Measurements from ENCODE around the gene ST6GALNAC3.

The ST6GALNAC3 gene

DNA sequence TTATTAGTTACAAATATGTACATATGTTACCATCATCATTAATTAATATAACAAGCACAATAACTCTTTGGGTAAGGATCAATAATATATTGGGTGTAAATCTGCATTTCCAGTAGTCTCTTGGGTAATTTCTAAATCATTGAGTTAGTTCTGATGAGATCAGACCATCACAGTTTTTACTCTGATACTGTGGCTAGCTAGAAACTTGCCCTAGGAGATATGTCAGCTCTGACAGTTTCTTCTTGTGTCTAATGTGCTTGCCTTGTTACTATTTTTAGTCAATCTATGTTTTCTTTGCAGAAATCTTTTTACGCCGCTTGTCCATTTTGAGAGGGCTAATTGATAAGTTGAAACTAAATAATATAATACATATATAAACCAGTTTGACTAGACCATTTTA lies 507.2 kb downstream of the ST6GALNAC3 start:
- DNase-seq (ENCODE audit: low read depth in 2 of 2) = no peak

DNA sequence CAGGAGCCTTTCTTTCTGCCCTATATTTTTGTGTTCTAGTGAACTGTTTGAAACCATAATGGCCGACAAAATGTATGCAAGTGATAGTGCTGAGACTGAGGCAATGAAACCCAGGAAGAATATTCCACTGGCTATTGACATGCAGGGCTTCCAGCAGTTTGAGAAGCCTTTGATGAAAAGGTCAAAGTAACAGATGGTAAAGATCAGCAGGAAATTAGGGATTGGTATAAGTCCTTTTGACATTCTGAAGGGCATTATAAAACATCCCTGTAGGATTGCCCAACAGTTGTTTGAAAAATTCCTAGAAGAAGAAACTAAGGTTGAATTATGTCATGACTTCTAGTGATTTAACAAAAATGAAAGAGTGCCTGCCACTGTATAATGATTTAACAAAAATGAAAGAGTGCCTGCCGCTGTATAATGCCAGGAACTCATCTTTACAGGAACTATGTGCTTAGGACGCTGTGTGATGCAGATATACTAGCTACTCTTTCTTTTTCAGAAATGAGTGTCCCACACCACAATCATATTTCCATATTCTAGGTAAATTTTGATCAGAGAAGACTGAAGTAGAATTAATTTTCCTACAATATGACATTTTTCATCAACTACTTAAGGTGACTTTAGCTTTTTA lies 508.8 kb downstream of the ST6GALNAC3 start:
- DNase-seq (ENCODE audit: low read depth in 2 of 2) = no peak

DNA sequence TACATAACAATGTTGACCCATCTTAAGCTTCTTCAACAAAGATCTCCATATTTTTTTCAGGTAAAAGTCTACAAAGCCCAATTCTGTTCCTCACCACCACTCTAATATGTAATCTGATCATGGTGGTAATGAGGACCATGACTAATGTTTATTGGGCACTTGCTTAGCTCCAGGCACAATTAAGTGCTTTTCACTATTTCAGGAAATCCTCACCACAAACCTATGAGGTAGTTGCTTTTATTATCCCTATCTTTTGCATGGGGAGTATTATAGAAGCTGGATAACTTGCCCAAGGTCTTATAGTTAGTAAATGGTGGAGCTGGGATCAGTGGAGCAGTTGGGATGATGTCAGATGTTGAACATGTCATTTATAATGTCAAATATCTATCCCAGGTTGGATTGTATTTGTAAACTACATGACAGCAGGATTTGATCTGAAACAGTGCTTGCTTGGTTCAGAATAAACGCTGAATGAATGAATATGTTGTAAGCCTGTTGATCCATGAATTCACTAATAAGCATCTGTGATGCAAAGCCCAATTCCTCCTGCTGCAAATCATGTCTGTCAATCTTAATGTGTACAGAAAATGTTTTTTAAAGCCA lies 509.4 kb downstream of the ST6GALNAC3 start:
- no peak for DNase-seq (ENCODE audit: low read depth in 2 of 2)

DNA sequence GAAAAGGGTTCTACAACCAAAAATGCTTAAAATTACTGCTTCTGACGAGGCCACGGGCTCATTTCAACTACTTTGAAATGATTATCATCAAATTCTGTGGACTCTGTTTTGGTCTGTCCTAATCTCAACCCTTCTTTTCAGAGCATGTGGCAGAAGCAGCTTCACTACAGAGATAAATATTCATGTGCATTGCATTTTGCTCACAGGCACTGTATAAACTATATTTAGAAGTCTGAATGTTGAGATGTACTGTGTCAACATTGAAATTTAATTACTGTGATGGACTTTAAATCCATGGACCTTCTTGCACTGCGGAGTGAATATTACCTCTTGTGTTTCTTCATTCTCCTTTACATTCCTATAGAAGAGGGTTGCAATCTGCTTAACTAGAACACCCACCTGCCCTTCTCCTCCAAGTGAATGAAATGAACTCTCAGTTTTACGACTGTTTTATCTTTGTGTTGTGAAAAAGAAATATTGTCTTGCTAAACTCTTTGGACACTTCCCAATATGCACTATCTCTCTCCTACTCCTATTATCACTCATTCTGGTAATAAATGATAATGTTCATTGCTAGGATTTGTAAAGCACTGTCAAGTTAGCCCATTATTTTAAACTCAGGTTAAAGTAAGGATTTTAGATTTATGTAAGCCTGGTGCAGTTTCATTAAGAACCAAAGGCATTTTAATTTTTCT lies 511.6 kb downstream of the ST6GALNAC3 start:
- DNase-seq (ENCODE audit: low read depth in 2 of 2) = no peak

DNA sequence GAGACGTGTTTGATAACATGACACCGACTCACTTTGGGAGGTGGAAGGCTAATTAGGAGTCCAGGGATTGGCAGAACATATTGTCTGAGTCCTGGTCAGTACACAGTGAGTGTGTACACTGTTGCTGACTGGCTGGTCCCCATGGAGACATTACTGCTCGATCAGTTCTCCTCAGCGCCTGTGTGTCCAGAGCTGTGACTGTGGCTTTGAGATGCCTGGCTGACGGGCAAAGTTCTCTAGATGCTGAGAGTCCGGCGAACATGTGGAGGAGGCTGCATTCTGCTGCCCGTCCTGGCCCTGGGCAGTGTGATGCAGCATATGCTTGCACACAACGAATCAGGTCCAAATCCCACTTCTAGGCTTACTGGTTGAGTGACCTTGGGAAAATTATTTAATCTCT lies 512.7 kb downstream of the ST6GALNAC3 start:
- DNase-seq (ENCODE audit: low read depth in 2 of 2) = no peak

DNA sequence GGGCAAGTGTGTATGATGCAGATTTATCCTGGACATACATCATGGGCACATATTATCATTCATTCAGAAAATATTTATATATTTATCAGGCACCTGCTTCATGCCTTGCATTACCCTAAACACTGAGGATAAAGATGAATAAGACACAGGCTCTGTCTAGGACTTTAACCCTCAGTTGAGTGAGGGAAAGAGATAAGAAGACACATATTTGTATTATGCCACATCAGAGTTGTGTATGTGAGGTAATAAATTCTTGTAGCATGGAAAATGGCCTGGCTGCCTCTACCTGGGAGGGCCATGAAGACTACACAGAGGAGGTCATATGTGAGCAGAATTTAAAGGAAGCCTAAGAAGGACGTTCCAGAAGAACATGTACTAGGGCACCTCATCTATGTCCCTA lies 516.9 kb downstream of the ST6GALNAC3 start:
- no peak for DNase-seq (ENCODE audit: low read depth in 2 of 2)

DNA sequence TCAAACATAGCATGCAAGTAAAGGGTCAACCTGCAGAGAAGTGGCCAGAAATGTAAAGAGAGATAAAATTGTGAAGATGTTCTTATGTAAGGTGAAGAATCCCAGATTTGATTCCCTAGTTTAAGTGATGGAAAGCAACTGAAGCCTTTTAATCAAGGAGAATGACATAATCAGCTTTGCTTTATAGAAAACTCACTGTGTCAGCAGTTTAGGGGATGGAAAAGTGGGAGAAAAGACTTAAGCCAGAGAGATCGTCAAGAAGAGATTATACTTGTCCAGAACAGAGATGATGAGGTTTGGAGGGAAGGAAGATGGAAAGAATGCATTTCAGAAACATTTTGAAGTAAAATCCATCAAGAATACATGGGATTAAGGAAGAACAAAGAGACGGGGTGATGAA lies 517.4 kb downstream of the ST6GALNAC3 start:
- no peak for DNase-seq (ENCODE audit: low read depth in 2 of 2)

DNA sequence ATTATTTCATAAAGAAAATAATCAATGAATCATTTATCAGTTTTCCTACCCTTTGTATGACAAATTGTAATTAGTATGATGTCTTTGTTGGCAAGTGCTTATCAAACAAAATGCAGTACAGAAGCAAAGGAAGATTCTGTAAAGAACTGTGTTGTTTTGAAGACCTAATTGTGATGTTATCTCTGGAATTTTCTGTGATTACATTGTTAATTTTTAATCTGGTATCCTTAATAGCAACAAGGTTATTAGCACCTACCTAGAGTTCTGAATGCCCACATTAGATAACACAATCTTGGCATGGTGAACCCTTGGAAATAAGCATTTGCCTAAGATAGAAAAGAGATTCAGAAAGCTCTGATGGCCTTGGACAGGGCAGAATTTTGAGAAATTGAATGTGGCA lies 518.6 kb downstream of the ST6GALNAC3 start:
- no peak for DNase-seq (ENCODE audit: low read depth in 2 of 2)

DNA sequence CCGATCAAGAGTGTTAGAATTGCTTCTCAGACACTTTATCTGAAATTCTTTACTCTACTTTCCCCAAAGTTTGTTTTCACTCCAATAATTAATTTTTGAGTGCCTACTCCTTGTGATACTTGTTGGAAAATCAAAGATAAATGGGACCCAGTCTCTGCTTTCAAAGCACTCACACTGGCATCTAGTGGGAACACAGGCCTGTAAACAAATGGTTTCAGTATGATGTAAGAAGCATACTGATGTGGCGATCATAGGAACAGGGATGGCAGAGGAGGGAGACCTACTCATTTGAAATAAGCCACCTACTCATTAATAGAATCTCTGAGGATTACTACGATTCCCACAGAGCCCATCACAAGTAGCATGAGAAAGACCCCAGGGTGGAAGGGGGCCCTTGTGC lies 519.1 kb downstream of the ST6GALNAC3 start:
- no peak for DNase-seq (ENCODE audit: low read depth in 2 of 2)

DNA sequence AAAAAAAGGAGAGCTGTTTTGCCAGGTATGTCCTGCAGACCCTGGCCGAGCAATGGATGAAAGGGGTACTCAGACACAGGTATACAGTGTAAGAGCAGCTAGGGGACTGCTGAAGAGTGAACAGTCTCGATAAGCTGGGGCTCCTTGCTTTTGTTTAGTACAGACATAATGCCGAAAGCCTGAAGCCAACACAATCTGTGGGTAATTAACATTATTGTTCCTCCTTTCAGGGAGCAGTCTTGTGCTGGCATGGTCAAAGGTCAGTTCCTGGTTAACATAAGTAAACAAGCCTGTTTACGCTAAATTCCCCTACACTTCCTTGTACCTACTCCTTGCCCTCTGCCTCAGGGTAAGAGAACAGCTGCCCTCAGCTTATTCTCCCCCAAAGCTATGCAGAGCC lies 520.5 kb downstream of the ST6GALNAC3 start:
- DNase-seq (ENCODE audit: low read depth in 2 of 2) = no peak

DNA sequence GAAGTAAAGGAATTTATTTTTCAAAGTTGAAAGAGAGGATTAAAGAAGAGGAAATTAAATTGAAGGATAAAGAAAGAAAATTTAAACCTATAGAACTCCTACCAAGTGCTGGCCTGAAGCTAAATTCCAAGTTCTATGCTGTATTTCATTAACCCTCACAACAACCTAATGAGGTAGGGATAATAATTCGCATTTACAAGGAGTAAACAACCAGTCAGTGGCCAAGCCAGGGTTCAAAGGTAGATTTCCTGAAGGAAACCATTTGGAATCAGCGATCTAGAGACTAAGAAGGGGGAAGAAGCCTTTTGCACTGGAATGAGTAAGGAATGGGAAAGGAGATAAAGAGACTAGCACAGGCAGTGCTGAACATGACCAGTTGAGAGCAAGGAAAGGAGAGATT lies 526.9 kb downstream of the ST6GALNAC3 start:
- no peak for DNase-seq (ENCODE audit: low read depth in 2 of 2)

DNA sequence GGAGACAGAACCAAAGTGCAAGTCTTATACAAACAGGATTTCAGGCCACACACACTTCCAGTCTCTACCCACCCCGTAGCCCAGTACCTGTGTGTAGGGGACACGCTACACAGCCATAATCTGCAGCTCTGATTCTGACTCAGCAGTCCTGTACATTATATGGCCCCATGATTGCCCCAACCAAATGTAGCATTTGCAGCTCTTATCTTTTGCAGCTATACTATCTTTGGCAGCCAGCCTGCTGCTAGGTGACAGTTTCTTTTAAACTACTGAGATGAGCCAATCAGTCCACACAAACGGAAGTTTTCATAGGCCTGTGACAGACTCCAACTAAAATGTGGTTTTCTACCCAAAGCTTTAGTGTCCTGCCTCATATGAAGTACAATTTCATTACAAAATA lies 533.2 kb downstream of the ST6GALNAC3 start:
- no peak for DNase-seq (ENCODE audit: low read depth in 2 of 2)

DNA sequence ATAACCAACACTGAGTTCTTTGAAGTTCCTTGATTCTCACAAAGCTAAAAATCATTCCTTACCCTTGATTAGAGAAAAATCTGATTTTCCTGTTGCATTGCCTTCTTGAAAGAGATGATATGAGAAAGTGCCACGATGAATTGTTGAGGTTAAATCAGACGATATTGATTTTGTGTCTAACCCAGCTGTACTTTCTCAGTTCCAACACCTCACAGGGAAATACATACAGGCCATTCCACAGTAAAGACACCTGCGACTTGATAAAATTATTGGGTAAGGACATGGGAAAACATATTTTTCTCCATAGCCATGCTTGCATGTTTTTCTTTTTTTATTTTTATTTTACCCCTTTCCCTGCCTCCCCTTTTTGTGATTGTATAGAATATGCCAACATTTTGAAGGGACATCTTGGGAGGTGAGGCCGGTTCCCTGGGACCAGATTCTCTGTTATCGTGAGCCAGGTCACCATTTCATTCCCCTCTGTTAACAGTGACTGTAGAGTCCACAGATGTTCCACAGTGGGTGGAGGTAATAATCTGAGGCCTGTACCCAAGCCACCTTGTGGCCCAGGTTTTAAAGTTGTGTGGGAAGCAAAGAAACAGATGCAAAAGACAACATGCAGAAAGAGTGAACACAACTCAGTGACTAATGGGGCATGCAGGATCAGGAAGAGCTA lies 537.4 kb downstream of the ST6GALNAC3 start:
- no peak for DNase-seq (ENCODE audit: low read depth in 2 of 2)

DNA sequence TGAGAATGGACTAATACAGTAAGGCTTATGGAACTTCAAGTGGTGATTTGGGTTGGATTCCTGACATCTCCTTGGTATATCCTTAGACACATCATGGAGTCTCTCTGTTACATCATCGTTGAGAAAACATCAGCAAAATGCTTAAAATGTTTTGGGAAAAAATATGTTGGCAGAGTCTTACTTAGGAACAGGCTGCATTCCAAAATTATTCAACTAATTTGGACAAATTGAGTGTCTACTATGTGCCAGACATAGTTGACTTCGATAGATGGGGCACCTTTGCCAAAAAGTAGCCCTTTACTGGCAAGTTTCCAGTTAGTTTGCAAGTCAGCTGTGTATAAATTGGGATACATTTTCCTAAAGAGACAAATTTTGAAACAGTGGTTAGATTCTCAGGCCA lies 539.3 kb downstream of the ST6GALNAC3 start:
- DNase-seq (ENCODE audit: low read depth in 2 of 2) = no peak

DNA sequence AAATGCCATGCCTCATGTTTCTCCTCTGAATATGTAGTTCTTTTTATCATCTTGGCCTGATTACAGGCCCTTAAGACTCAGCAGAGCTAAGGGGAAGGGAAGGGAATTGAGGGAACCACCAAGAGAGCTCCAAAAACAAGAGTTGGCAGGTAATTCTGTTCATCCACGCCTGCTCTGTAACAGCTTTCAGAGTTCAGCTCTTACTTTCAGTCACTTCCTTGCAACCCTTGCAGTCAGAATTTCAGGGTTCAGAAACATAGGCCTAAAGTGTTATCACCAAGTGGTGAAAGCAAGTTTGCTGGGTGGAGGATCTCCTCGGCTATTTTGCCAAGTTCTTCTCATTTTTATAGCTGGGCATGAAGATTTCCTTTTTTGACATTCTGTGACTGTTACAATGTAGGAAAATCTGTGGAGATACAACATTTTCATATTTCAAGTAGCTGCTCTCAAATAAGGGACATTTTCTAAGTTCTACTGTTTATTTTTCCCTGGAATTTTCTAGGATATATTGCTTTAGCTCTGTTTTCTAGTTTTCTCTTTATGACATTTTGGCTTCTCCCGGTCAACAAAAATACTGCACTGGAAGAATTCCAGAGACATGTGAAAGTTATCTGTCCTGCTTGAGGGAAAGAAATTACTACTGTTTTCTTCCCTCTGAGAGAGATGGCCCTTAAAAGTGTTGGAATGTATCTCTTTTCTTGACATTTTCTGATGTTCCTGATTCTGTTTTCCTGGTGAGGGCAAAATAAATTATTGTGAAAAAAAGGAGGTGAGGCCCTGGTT lies 540.9 kb downstream of the ST6GALNAC3 start:
- no peak for DNase-seq (ENCODE audit: low read depth in 2 of 2)

DNA sequence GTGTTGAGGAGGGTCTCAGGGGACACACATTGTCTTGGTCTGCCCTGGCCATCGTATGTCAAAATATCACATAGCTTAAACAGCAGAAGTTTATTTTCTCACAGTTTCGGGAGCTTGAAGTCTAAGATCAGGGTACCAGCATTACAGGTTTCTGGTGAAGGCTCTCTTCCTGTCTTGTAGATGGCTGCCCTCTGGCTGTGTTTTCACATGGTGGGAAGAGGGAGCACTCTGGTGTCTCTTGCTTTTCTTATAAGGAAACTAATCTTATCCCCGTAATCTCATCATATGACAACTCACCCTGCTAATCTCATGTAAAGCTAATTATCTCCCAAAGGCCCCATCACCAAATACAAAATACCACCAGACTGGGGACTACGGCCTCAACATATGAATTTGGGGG lies 545.8 kb downstream of the ST6GALNAC3 start:
- no peak for DNase-seq (ENCODE audit: low read depth in 2 of 2)

DNA sequence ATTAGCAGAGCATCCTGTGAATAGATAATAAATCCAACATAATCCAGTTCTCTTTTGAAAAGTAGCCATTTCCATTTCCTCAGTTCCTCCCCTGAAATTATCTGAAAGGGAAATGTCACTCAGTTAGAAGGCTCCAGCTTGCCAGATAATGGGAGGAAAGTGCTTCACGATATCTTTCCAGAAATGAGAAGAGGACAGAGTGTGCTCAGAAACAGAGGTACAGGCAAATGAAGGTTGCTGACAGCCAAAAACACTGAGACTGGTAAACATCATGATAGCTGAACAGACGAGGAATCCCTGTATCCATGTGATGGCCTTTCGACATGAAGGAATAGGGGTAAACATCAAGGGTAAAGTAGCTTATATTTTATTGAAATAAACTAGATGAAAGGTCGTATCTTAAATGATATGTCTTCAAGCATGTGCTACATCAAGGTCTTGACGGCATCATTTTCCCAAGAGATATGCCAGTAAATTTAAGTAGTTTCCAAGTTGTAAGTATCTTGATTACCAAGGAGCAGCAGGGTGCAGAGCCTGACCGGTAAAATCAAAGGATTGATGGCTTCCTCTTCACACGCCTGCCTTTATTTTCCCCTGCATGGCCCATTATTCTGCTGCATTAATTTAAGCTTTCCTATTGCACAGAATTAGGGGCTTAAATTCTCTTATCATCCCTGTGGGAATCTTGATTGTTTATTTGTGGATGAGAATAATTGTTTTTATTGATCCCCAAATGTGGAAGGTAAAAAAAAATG lies 548.4 kb downstream of the ST6GALNAC3 start:
- DNase-seq (ENCODE audit: low read depth in 2 of 2) = no peak

DNA sequence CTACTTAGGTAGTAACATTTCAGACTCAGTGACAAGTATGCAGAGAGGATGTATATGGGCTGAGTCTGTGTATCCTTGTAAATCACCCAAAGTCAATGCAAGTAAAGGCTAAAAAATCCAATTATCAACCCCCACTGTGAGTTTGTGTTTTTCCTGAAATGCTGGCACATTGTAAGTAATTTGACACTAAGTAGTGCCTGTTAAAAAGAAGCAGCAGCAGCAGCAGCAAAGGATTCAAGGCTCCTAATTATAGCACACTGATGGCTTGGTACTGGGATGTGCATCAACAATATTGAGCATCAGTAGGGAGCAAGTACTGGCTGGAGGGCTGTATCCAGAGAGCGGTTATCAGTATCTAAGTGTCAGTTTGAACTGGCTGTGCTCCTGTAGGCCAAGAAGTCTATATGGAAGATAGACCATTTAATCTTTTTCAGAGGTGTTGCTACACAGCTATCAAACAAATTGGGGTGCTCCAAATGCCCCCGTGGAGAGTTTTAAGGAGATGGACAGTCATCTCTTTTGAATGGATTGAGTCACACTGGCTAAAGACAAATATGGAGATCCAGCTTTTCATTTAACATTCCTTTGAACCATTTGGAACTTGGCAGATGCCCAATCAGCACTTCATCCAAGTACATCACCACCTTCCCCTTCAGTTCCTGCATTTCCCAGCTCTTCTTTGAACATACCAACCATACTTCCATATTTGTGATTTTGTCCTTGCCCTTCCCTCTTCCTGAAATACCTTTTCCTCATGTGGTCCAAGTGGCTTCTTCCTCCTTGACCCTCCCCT lies 551.5 kb downstream of the ST6GALNAC3 start:
- DNase-seq (ENCODE audit: low read depth in 2 of 2) = no peak

DNA sequence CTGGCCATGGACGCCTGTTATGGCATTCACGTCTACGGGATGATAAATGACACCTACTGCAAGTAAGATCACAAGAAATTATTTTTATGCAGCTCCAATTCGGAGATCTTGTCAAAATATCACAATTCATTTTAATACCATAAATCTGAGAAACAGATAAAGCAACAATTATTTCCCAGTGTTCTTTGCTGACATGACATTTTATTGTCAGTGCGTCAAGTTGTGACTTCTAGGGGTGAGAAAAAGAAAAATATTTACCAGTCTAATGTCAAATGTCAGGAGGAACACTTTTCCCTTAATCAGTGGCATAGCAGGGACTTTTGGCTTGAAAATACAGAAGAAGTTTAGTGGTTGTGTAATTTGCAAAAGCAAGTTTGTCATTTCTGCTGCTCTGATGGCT lies 553.0 kb downstream of the ST6GALNAC3 start:
- no peak for DNase-seq (ENCODE audit: low read depth in 2 of 2)

DNA sequence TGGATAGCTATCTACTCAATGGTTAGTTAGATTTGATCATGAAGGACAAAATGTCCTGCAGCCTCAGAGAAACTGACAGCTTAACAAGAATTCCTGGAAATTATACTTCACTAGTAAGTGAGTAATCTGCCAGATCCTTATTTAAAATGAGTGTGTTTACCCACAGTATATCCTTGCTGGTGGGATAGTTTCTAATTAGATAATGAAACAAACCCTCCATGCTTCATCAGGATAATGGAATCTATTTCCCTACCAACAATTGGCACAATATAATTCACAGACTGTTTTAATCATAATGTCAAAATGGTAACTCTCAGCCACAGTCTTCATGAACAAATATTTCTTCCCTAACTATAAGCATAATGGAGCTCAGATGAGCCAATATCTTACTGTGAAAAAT lies 553.4 kb downstream of the ST6GALNAC3 start:
- no peak for DNase-seq (ENCODE audit: low read depth in 2 of 2)

DNA sequence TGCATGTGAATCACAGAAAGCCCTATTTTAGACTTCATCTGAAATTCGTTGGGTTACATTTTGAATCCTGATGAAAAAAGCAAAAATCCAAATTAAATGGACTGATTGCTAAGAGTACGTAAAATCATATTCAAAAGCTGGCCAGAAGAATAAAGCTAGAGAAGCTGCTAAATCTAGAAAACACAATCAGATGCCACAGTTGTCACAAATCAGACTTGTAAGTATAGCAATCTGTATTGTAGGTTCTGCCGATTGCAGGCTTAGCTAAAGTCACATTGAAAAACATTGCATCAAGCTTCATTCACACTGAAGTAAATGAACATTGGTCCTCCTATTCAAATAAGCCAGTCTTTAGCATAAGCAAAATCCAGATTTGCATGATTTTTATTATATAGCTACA lies 557.6 kb downstream of the ST6GALNAC3 start:
- DNase-seq (ENCODE audit: low read depth in 2 of 2) = no peak

Data from stimulated activated CD4-positive, alpha-beta T cell treated with anti-CD3 and anti-CD28 coated beads, Interleukin-1b, Interleukin-23, amount 100 ng/mL, for 4 hours (primary cell).